Fibroblast of the aortic adventitia (primary cell): ENCODE measurements around the gene FBLN5. TPM values are rescaled to one million over a fixed set of nuclear protein-coding genes. Genes with fewer than 3 reads are reported as not detected.

Experiments
- DNase-seq: peaks from one replicate; pipeline ENCODE4 v3.0.0-alpha.2; 2010; ENCODE audit warnings: low read depth
- H3K4me3 ChIP-seq: 2 replicates; pipeline ENCODE4 v1.5.1; 2011; ENCODE audit warnings: low read depth, mild to moderate bottlenecking, control low read depth, low read length, moderate library complexity
- CTCF ChIP-seq: IDR thresholded peaks from 2 replicates; pipeline ENCODE4 v1.5.1; 2011; ENCODE audit warnings: mild to moderate bottlenecking, low read length, control low read depth, inconsistent platforms; ENCODE audit not compliant: insufficient read depth
- total RNA-seq: library from RNA; depleted of rRNA; stranded (reverse); fragments of >200 nt; gene quantifications from 2 replicates; pipeline ENCODE4 v1.2.3, GENCODE V29; 2012; ENCODE audit warnings: low replicate concordance

The FBLN5 gene
- total RNA-seq, 1 donor: 137 TPM

GRCh38 chr14:91896419-91896818 lies 51.1 kb downstream of the FBLN5 start:
- no peak overlapping the region for H3K4me3 ChIP-seq
- no peak for TF ChIP-seq CTCF
- DNase-seq: no peak

GRCh38 chr14:91893669-91894068 lies 53.8 kb downstream of the FBLN5 start:
- DNase-seq: peak; percentile 19
- no peak for TF ChIP-seq CTCF
- H3K4me3 ChIP-seq: no peak overlapping the region

- TF ChIP-seq CTCF: peak; percentile 43
- H3K4me3 ChIP-seq: no peak overlapping the region
- DNase-seq: no peak
Measured at GRCh38 chr14:91893007-91893406, 54.5 kb downstream of the FBLN5 start.

- TF ChIP-seq CTCF: no peak
- H3K4me3 ChIP-seq: no peak overlapping the region
- DNase-seq: peak; percentile 70
Measured at GRCh38 chr14:91891721-91892220, 55.7 kb downstream of the FBLN5 start.

GRCh38 chr14:91891101-91891500 lies 56.4 kb downstream of the FBLN5 start:
- no peak overlapping the region for H3K4me3 ChIP-seq
- DNase-seq: peak; percentile 8
- TF ChIP-seq CTCF: no peak

GRCh38 chr14:91890291-91890749 lies 57.2 kb downstream of the FBLN5 start:
- DNase-seq: peak; percentile 46
- TF ChIP-seq CTCF: no peak
- H3K4me3 ChIP-seq: no peak overlapping the region
